Hematopoietic multipotent progenitor cell treated with erythropoietin and hydrocortisone succinate and interleukin-3 and kit ligand, for 4 days (in vitro differentiated cells): ENCODE results near the gene ADCY3.

ENCODE experiments used
- DNase-seq: peaks from one replicate; pipeline ENCODE4 v3.0.0-alpha.2; 2015

ADCY3 gene

DNA sequence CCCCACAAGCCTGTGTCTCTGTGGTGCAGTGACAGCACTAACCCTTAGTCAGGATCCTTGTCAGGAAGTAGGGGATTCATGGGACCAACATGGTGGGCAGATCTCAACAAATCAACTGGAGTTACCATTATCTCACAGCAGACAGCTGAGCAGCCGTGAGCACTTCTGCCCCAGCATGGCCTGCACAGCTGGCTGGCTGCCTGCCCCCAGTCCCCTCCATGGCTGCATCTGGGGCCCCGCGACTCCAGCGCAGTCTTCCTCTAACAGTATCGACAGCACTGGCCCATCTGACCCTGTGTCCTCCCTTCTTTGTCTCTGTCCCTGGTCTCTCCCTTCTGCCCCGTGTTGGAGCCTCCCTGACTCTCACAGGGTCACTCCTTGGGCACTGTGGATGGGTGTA is 4.7 kb upstream of the ADCY3 start:
- peak; percentile 38 for DNase-seq

DNA sequence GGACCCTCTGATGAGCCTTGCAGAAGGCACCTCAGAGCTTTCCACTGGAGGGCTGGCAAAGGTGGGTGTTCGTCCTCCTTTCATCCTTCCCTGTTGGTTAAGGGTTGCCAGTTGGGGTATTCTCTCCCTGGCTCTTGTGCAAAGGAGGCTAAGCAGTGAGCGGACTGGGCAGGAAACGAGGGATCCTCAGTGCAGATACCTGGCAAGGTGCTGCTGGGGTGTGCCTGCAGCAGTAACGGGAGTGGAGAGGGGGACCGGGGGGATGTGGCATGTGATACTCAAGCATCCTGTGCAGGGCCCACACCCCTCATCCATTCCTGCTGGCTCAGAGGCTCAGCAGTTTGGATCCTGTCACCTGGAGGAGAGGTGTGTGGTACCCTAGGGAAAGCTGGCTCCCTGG is 4.2 kb upstream of the ADCY3 start:
- no peak for DNase-seq

DNA sequence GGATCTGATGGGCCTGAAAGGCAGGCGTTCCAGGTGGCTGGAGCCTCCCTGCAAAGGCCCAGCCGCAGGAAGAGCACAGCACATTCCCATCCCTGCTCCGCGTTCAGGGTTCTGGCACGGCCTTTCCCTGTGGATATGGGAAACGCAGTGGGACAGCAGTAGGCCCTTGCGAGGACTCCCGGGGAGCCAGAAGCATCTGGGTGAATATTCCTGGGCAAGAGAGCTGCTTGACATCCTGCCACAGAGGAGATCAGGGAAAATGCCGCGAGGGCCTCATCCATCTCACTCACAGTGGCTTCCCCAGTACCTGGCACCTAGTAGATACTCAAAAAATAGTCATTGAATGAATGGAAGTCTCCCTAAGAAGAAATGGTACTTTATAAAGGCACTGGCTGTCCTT is 3.1 kb upstream of the ADCY3 start:
- DNase-seq = no peak

DNA sequence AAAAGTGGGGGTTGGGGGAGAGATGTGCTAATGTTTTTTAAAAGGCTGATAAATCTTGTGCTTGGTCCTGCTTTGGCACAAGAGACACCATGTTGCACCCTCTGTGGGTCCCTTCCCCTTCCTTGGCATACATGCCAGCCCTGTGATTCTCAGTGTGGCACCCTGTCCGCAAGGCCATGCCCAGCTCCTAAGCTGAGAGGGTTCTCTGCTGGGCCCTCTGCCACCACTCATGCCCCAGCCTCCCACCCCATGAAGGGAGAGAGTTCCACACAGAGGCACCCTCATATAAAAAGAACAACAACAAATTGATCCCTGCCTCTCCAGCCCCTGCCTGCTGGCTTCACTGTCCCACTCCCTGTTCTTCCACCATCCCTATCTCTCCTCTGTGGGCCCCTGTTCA is 2.5 kb upstream of the ADCY3 start:
- no peak for DNase-seq

DNA sequence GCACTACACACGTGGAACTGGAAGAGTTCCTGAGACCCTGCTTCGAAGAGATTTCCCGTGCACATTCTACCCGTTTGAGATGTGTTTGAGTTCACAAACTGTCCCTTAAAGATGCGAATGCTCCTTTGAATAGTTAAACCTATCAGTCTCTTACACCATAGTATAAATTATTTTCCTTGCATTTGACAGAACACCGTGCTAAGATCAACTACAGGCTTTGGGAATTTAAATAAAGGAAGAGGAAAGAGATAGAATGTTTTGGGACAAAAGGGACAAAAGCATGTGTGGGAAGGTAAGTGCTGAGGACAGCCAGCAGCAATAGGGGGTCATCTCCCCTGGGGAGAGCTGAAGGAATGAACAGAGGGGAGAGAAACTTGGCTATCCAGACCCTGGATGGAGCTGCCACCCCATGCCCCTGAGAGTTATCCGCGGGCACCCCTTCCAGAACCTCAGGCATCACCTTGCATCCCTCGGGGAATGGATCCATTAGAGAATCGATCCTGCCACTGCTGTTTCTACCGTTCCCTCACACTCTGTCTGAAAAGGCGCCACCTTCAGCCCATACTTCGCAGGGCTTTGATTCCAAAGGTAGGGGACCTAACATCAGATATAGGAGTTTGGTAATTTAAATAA is 888 bp upstream of the ADCY3 start:
- DNase-seq = peak; percentile 49

DNA sequence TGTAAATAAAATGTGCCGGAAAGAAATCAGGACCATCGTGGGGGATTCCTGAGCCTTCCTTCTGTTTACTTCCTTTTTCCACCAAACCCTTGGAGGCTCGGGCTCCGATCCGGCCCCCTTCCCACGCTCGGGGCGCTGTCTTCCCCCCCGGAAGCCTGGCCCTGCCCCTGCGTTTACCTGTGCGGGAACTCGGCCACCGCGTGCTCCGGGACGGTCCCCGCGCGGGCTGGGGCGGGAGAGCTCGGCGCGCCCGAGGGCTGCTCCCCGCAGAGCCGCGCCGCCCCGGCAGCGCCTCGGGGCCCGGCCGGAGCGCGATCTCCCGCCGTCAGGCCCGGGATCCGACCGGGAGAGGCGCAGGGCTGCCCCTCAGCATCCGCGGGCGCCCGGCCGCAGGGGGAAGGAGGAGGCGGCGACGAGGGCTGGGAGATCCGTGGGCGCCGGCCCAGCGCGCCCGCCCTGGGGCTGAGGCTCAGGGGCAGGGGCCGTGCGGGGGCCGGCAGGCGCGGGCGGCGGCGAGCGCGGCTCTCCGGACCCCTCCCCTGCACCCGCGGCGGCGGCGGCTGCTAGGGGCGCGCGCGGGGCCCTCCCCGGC is 435 bp downstream of the ADCY3 start:
- peak; percentile 44 for DNase-seq

DNA sequence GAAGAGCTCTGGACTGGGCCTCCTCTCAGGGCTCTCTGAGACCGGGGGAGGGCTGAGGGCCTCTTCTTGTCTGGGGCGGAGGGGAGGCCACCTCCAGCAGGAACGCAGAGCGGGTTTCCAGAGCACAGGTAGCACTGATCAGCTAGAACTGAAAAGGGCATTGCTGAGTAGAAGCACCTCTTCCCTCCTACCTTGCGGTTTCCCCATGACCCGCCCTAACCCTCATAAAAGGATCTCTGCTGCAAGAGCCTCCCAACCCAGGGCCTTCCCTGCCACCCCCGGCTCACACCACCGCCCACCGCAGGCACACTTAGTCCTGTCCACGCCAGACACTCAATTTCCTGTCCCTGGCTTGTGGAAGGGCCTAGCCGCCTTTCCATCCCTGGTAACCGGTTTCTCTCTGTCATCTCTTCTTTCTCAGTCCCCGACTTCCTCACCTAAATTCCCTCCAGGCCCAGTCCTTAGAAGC is 966 bp downstream of the ADCY3 start:
- peak; percentile 65 for DNase-seq

DNA sequence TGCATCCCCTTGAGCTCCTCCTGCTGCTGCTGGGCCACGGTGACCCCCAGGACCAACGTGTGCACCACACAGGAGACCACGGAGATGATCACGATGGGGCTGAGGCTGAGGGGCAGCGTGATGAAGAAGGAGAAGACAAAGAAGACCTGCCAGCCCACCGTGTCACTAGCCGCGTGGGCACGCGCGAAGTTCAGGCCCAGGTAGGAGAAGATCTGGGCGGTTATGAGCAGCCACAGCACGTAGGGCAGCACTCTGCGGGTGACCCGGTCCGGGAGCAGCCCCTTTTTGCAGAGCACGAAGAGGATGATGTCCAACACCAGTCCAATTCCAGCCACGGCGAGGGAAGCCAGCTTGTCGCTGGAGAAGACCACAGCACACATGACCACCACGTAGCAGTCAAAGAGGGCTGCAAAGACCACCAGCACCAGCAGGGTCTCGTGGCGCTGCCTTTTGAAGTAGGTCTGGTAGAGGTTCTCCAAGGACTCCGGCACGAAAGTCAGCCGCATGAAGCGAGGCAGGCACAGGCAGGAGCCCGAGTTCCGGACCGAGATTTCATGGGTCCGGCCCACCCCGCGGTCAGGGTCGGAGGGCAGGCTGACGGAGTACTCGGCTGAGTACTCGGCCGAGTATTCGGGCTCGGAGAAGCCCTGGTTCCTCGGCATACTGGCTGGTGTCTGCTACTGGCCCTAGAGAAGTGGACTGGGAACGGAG is 1.6 kb downstream of the ADCY3 start:
- DNase-seq = no peak

DNA sequence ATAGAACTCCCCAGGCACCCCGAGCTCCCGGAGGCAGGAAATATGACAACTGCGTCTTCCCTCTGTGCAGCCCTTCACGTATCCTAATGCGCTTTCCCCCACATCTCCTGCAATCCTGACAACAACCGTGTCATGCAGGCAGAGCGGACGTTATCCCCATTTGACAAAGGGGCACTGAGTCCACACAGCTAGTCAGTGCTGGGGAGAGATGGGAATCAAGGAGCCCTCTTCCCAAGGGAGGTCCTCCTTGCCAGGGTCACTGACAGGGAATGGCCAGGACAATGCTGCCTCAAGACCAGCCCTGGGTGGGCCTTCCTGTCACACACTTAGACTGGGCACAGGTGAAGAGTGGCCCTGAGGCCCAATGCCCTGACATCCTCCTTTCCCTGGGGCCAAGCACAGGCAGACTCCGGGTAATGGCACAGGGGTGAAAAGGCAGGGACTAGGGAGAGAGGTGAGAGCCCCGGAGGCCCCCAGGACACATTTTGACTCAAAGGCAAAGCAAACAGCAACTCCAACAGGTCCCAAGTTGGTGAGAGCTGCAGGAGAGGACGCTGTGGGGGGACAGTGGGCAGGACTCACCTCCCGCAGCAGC is 2.2 kb downstream of the ADCY3 start:
- no peak for DNase-seq

DNA sequence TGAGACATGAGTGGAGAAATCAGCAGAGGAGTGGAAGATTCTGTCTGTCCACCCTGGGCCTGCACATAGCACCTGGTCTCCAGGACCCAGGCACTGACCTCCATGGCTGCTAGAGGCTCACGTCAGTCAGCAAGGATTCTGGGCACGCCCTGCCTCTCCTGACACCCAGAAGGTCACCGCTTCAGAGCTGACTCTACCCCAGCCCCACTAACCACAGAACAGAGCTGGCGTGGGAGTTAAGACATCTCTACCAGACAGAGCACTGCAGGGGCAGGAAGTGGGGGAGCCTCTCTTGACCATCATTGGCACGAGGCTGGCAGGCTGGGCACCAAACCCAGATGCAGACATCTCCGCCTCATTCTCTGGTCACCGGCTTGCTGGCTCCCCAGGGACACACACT is 3.0 kb downstream of the ADCY3 start:
- peak; percentile 93 for DNase-seq

DNA sequence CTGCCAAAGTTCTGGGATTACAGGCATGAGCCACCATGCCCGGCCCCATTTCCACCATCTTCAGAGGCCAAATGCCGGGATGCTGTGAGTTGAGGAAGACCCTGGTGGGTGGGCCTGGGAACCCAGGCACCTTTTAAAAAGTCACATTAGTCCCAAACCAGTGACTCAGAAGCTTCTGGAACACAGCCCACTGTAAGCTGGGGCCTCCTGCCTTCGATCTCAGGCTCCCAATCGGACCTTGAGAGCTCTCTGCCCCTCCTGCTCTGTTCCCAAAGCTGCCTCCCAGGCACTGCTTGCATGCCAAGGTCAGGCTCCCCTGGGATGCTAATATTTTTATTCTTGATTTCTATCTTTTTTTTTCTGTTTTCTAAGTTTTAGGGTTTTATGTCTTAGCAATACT is 4.2 kb downstream of the ADCY3 start:
- DNase-seq = no peak

DNA sequence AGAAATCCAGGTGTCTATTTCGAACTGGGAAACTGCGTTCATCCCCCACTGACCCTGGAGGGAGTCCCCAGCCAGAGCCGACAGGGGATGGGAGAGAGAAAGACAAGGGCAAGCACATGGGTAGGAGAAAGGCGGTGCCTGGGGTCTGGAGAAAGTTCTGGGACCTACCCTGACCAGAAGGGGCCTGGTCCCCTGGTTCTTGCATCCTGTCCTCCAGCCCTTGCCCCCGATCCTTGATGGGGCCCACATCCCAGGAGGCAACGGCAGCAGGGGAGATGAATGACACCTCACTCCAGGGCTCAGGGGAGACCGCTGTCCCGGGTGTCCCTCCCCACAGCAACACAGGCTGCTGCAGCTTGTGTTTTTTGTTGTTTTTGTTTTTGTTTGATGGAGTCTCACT is 4.9 kb downstream of the ADCY3 start:
- no peak for DNase-seq

DNA sequence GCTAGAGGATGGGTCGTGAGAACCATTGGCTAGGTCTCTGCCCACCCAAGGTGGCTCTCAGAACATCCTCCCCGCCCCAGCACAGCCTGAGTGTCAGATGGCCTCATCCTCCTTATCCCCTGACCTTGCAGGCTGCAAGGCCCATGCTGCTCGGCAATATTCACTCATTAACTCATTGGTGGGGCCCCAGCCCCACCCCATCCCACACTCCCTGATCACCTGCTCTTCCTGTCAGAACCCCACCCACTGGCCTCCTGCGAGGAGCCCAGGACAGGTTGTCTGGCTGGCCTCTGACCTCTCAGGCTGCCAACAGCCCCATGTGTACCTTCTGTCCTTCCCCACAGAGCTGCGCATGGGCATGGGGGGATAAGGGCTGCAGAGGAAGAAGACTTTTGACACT is 5.3 kb downstream of the ADCY3 start:
- no peak for DNase-seq

DNA sequence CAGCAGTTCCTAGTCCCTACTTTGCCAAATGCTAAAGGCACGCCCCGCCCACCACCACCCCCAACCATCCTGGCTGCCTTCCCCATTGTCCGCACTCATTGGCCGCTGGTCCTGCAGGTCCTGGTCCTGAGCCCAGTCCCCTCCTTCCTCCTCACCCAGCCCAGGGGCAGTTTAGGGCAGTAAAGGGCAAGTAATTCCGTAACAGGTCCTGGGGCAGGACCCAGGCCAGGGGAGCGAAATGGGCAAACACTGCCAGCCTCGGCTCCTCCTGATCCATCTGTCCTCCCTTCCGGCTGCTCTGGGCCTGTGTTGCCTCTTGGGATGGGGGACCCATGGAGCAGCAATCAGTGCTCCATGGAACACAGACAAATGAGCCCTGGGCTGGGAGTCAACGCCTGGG is 6.1 kb downstream of the ADCY3 start:
- DNase-seq = no peak

DNA sequence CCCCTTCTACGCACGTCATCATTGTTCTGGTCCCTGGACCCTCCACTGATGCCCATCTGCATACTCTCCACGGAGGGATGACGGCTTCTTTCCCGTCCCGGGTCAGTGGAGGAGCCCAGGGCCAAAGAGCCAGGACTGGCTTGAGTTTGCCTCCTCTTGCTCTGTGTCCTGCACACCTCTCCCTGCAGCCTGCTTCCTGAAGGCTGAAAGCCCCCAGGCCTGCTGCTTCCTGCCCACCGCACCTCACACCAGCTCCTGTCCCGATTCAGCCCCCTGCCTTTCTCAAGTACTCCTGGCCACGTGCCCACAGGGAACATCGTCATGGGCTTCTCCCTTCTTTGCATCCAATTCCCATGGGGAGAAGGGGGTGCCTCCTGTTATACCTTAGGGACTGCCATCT is 7.1 kb downstream of the ADCY3 start:
- DNase-seq = no peak

DNA sequence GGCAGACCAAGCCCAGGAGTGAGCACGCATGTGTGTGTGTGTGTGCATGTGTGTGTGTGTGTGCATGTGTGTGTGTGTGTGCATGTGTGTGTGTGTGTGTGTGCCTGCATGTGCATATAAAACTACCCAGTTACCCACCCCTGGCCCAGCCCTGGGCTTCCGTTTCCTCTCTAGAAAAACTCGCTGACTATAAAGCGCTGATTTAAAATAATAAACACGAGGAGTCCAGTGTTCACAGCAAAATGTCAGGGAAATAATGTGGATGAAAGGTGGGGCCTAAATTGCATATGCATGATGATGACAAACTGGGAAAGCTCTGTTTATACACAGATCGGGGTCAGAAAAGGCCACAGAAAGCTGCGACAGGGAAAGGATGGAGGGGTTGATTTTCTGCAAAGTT is 7.5 kb downstream of the ADCY3 start:
- DNase-seq = no peak

DNA sequence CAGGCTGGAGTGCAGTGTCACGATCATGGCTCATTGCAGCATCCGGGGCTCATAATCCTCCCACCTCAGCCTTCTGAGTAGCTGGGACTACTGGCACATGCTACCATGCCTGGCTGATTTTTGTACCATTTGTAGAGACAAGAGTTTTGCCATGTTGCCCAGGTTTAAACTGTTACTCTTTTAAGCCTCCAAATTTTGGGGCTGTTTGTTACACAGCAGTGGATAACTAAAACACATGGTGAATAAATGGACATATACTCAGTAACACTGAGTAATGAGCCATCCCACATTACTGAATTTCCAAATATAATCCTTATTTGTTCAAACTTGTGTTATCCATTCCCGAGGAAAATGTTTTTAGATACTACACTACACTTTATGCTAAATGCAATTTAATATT is 9.8 kb downstream of the ADCY3 start:
- no peak for DNase-seq

DNA sequence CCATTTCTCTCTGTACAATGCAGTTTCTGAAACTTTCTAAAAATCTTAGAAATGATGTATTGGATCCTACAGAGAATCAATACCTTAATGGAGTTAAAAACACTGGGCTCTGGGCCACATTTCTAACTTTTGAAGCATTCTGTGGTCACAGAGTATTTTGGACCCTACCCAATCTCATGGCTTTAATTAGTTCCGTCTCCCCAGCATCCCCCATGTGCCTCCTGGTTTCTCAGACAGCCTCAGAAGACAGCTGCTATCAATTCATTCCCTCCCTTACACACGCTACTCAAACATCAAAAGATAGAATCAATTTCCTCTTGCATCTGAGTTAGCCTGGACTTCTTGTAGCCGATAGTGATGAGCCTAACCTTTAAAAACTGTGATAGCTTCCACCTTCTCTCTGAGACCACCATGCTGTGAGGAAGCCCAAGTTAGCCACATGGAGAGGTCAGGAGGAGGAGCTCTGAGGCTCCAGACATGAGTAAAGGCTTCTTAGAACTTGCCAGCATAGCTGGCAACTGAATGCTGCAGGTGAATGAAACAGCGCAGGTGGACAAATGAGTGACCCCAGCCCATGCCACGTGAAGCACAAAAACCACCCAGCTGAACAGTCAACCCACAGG is 10.4 kb downstream of the ADCY3 start:
- DNase-seq = no peak

DNA sequence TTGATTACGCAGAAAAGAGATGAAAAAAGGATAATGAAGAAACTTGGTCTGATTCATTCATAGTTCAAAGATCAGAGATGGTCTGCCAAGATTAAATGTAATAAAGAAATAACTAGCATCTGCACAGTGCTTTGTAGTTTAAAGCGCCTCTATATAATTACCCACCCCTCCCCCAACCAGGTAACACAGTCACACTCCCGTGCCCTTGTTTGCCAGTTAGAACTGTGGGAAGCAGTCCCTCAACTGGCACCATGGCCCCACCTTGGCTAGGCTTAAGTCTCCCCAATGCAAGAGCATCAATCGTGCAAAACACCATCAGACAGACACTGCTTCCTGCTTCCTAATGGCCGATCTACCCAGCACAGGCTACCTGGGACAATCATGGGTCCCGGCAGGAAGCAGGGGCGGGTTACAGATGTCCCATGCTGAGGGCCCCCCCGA is 11.6 kb downstream of the ADCY3 start:
- no peak for DNase-seq

DNA sequence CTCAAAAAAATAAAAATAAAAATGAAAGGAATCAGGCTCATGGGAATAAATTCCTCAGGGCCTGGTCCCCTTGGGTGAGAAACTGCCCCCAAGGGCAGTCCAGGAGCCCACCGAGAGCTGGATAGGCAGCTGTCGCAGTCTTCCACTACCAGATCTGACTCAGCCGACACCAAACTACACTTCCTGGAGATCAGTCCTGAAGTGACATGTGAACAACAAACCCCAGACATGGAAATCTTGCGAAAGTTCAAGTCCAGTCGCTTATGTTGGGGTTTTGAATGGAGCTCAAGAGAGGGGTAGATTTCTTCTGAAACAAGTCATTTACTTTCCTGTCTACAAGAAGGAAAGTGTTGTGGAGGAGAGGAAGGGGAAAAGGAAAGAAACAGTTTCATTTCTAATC is 12.9 kb downstream of the ADCY3 start:
- DNase-seq = peak; percentile 30

DNA sequence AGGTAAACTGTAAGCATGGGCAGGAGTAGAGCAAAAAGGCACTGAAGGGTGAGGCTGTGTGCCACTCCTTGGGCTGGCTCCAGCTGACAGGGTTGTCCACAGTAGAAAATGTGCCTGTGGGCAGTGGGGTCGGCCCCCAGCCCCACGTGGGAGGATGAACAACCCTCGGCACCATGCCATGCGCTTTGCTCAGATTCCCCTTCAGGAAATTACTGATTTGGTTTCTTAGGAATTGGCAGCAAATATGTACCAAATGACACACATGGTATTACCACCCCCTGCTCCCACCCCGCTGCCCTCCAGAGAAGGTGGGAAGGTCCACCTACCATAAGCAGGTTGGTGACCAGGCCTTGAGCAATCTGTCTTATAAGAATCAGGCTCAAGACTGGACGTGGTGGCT is 13.6 kb downstream of the ADCY3 start:
- DNase-seq = no peak

DNA sequence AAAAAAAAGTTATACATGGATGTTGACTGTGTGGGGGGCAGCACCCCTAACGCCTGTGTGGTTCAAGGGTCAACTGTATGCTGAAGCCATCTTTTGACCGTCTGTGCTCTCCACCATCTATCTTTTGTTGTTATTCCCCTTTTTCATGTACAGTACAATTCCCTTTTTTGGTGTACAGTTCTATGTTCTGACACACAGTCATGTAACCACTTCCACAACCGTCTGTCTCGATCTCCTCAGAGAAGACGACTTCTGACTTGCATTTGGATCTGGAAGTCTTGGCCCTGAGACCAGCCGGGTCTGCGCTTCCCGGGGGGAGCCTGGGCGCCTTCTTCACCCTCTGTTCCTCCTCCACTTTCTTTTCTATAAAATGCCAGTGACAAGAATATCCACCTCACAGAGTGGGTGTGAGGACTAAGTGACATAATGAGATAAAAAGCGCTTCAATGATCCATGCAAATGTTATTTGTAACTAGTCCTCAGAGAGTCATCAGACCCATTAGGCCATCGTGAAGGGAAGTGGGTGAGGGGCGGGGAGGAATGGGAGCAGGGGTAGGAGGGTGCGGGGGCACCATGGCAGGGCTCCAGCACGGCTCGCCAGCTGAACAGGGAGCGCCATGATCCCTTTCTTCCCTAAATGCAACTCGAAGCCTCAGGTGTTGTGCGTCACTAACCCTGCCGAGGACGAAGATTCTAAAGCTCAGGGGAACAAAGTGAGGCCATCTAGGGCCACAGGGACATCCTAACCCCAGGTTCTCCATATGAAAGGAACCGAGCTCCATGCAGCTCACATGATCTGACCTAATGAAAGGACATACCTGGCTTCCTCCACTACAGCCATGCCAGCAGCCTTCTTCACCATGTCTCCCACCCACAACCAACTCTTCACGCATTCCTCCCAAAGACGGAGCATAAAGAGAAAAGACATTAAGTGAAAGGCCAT is 16.6 kb downstream of the ADCY3 start:
- DNase-seq = no peak
